Loucy (cell line): ENCODE data around the gene ABCC11.

Experiments used
- H2AFZ ChIP-seq: fragments of 200-600 bp; sonication (generic); 2 replicates; pipeline ENCODE4 v1.6.0; 2016; ENCODE audit warnings: antibody characterized with exemption, mild to moderate bottlenecking, low read length, moderate library complexity
- H3F3A ChIP-seq: fragments of 200-600 bp; 2 replicates; pipeline ENCODE4 v1.6.0; 2016; ENCODE audit warnings: antibody characterized with exemption, low read depth, mild to moderate bottlenecking
- H3K27me3 ChIP-seq: fragments of 200-600 bp; sonication (generic); 2 replicates; pipeline ENCODE4 v1.6.1; 2014; ENCODE audit warnings: low read length, mild to moderate bottlenecking; ENCODE audit not compliant: insufficient read depth, poor library complexity, severe bottlenecking
- H3K36me3 ChIP-seq: fragments of 200-600 bp; sonication (generic); 2 replicates; pipeline ENCODE4 v1.6.1; 2016; ENCODE audit warnings: low read length; ENCODE audit not compliant: insufficient read depth
- H3K4me1 ChIP-seq: fragments of 200-600 bp; sonication (generic); 2 replicates; pipeline ENCODE4 v1.5.1; 2014; ENCODE audit warnings: low read length, mild to moderate bottlenecking; ENCODE audit not compliant: insufficient read depth, poor library complexity, severe bottlenecking
- H3K4me2 ChIP-seq: fragments of 200-600 bp; sonication (generic); 2 replicates; pipeline ENCODE4 v1.6.0; 2014; ENCODE audit warnings: antibody characterized with exemption, low read length, low read depth, mild to moderate bottlenecking; ENCODE audit not compliant: poor library complexity, severe bottlenecking
- H3K4me3 ChIP-seq: fragments of 200-600 bp; sonication (generic); 2 replicates; pipeline ENCODE4 v1.5.1; 2014; ENCODE audit warnings: low read length, mild to moderate bottlenecking, mixed read lengths; ENCODE audit not compliant: poor library complexity, severe bottlenecking
- H3K79me2 ChIP-seq: fragments of 200-600 bp; sonication (generic); 2 replicates; pipeline ENCODE4 v1.6.1; 2014; ENCODE audit warnings: low read length; ENCODE audit not compliant: insufficient read depth
- H3K9ac ChIP-seq: fragments of 200-600 bp; sonication (generic); 2 replicates; pipeline ENCODE4 v1.6.0; 2014; ENCODE audit warnings: mild to moderate bottlenecking, low read depth, low read length, moderate library complexity; ENCODE audit not compliant: poor library complexity, severe bottlenecking
- H3K9me2 ChIP-seq: fragments of 200-600 bp; sonication (generic); replicated peaks from 2 replicates; pipeline ENCODE4 v1.6.1; 2016; ENCODE audit warnings: low read depth, low read length, mixed read lengths
- H3K9me3 ChIP-seq: fragments of 200-600 bp; sonication (generic); 2 replicates; pipeline ENCODE4 v1.6.1; 2014; ENCODE audit warnings: mild to moderate bottlenecking, antibody characterized with exemption, low read length, low read depth; ENCODE audit not compliant: insufficient read depth
- H4K20me1 ChIP-seq: fragments of 200-600 bp; sonication (generic); 2 replicates; pipeline ENCODE4 v1.6.0; 2014; ENCODE audit warnings: antibody characterized with exemption, low read length, mild to moderate bottlenecking; ENCODE audit not compliant: insufficient read depth, poor library complexity, severe bottlenecking
- CTCF ChIP-seq: fragments of 200-600 bp; sonication (generic); conservative IDR thresholded peaks from 2 replicates; pipeline ENCODE4 v1.5.1; 2014; ENCODE audit warnings: mild to moderate bottlenecking, antibody characterized with exemption, low read length
- EZH2phosphoT487 ChIP-seq: fragments of 200-600 bp; IDR thresholded peaks from 2 replicates; pipeline ENCODE4 v1.6.1; 2018; ENCODE audit warnings: antibody characterized with exemption, mild to moderate bottlenecking, moderate library complexity, borderline replicate concordance

The ABCC11 gene

GRCh38 chr16:48155926-48156789 is 91.2 kb downstream of the ABCC11 start, which contains the start of gene ABCC12:
Gene ABCC12, minus strand, starts transcription at chr16:48155993. Its CDS starts 9,569 bp downstream, at chr16:48146424.
- H3K4me1 ChIP-seq: no peaks in the 10 kb centered on the region
- no peaks in the 10 kb centered on the region for H3K79me2 ChIP-seq
- no peak within 1 kb of the TSS for H3K4me2 ChIP-seq
- no peaks in the 10 kb centered on the region for H3F3A ChIP-seq
- no peak within 1 kb of the TSS for H3K9ac ChIP-seq
- TF ChIP-seq EZH2phosphoT487 (no peak), CTCF (no peak)
- H3K27me3 ChIP-seq: peaks cover 4% of the 10 kb centered on the region
- no peaks in the 10 kb centered on the region for H4K20me1 ChIP-seq
- no peak within 1 kb of the TSS for H3K4me3 ChIP-seq
- H3K36me3 ChIP-seq: no peaks in the 10 kb centered on the region
- H3K9me3 ChIP-seq: no peaks in the 10 kb centered on the region
- H3K9me2 ChIP-seq: no peaks in the 10 kb centered on the region
- no peak within 1 kb of the TSS for H2AFZ ChIP-seq

- Histone ChIP-seq H3K4me3 (no peak overlapping the region), H3K79me2 (no peaks in the 10 kb centered on the region), H4K20me1 (no peaks in the 10 kb centered on the region), H3K4me1 (no peaks in the 10 kb centered on the region), H3K27me3 (peaks cover 4% of the 10 kb centered on the region), H2AFZ (no peak overlapping the region), H3K4me2 (no peak overlapping the region), H3K9me3 (no peaks in the 10 kb centered on the region), H3F3A (no peaks in the 10 kb centered on the region), H3K9me2 (no peaks in the 10 kb centered on the region), H3K36me3 (no peaks in the 10 kb centered on the region), H3K9ac (no peak overlapping the region)
- TF ChIP-seq EZH2phosphoT487 (no peak), CTCF (no peak)
Observed at GRCh38 chr16:48153774-48154173, 93.6 kb downstream of the ABCC11 start.

- Histone ChIP-seq H3K27me3 (peaks cover 4% of the 10 kb centered on the region), H3K4me1 (no peaks in the 10 kb centered on the region), H3K79me2 (no peaks in the 10 kb centered on the region), H3K9ac (no peak overlapping the region), H3K4me2 (no peak overlapping the region), H3K9me3 (no peaks in the 10 kb centered on the region), H3F3A (no peaks in the 10 kb centered on the region), H3K9me2 (no peaks in the 10 kb centered on the region), H3K36me3 (no peaks in the 10 kb centered on the region), H3K4me3 (no peak overlapping the region), H4K20me1 (no peaks in the 10 kb centered on the region), H2AFZ (no peak overlapping the region)
- TF ChIP-seq CTCF: no peak
- no peak for TF ChIP-seq EZH2phosphoT487
Observed at GRCh38 chr16:48152226-48152625, 95.1 kb downstream of the ABCC11 start.
